K562 (cell line): Measurements from ENCODE around the gene MDM1. TPM values are rescaled to one million over a fixed set of nuclear protein-coding genes. Genes with fewer than 3 reads are reported as not detected.

Experiments
- ATAC-seq: fragments of 200-7000 bp; cut with Tn5 transposase; 3 replicates; pipeline ENCODE4 v1.9.1; 2020; ENCODE audit warnings: moderate library complexity
- BruUV-seq: library from RNA; stranded (reverse); fragments of 400-500 nt; replicated peaks from 2 replicates; lab custom pipeline; 2021; lab: Mats Ljungman, UMichigan
- CTCF ChIA-PET: fragments of 300-600 bp; formaldehyde crosslinking; extraction: SDS; loops from one replicate; lab custom pipeline; 2021; ENCODE audit warnings: low intra/inter-chr PET ratio; lab: Yijun Ruan, JAX
- POLR2A ChIA-PET: fragments of 300-600, 350-650 bp; sonication (Branson Sonifier 250); formaldehyde crosslinking; extraction: SDS; loops from one replicate; lab custom pipeline; 2021; ENCODE audit warnings: antibody characterized with exemption, inconsistent platforms; lab: Yijun Ruan, JAX
- DNase-seq, 4 experiments: peaks; one replicate each; pipeline versions ENCODE4 v3.0.0 to v3.0.0-alpha.2; 2011 to 2018; ENCODE audit warnings: low spot score in 3 of 4, mixed read lengths in 3 of 4; ENCODE audit errors: extremely low read depth in 1 of 4
- FAIRE-seq: peaks from 2 replicates; lab custom pipeline; 2011; peaks lifted over from hg19 to GRCh38; lab: Jason Lieb, UNC
- H2AFZ ChIP-seq: 2 replicates; pipeline ENCODE4 v1.6.0; 2011; ENCODE audit warnings: low read depth, low read length, control low read depth, inconsistent platforms
- H3K27ac ChIP-seq: fragments of 200-600 bp; 3 replicates; pipeline ENCODE4 v1.8.0; 2011; ENCODE audit warnings: low read depth, mild to moderate bottlenecking, control low read depth, inconsistent platforms, low read length, moderate library complexity, mixed read lengths; ENCODE audit errors: extremely low read depth
- H3K27me3 ChIP-seq, 2 experiments: fragments of 300-600 bp in 1 of 2; 2 replicates in 1 of 2; 3 replicates in 1 of 2; pipeline versions ENCODE4 v1.6.0 to v1.8.0; 2011; ENCODE audit warnings: inconsistent platforms in 2 of 2, low read length in 2 of 2, mild to moderate bottlenecking in 1 of 2, mixed read lengths in 1 of 2, moderate library complexity in 1 of 2; ENCODE audit not compliant: control insufficient read depth in 2 of 2, insufficient read depth in 2 of 2
- H3K36me3 ChIP-seq: fragments of 300-600 bp; 3 replicates; pipeline ENCODE4 v1.8.0; 2011; ENCODE audit warnings: mild to moderate bottlenecking, low read length, inconsistent platforms; ENCODE audit not compliant: control insufficient read depth, insufficient read depth
- H3K4me1 ChIP-seq, 2 experiments: fragments of 200-600 bp in 1 of 2; replicated peaks in 1 of 2; 2 replicates in 1 of 2; 3 replicates in 1 of 2; pipeline versions ENCODE4 v1.5.1 to v1.8.0; 2011; ENCODE audit warnings: inconsistent platforms in 2 of 2, low read length in 2 of 2, mild to moderate bottlenecking in 1 of 2, mixed read lengths in 1 of 2, moderate library complexity in 1 of 2; ENCODE audit not compliant: control insufficient read depth in 2 of 2, insufficient read depth in 2 of 2
- H3K4me2 ChIP-seq: 2 replicates; pipeline ENCODE4 v1.6.1; 2011; ENCODE audit warnings: low read length, control low read depth, inconsistent platforms, mixed read lengths; ENCODE audit not compliant: insufficient read depth
- H3K4me3 ChIP-seq: fragments of 200-600 bp; sonication (generic), shearing (Covaris generic); 2 replicates; pipeline ENCODE4 v1.5.1; 2016; ENCODE audit warnings: control low read depth, inconsistent platforms
- H3K79me2 ChIP-seq: fragments of 200-600 bp; 3 replicates; pipeline ENCODE4 v1.8.0; 2011; ENCODE audit warnings: low read length, inconsistent platforms; ENCODE audit not compliant: control insufficient read depth, insufficient read depth
- H3K9ac ChIP-seq, 2 experiments: 2 replicates each; pipeline versions ENCODE4 v1.6.0 to v1.6.1; 2011; ENCODE audit warnings: low read depth in 2 of 2, low read length in 2 of 2, control low read depth in 1 of 2, inconsistent platforms in 1 of 2, mild to moderate bottlenecking in 1 of 2, mixed read lengths in 1 of 2; ENCODE audit not compliant: insufficient read depth in 1 of 2
- H3K9me1 ChIP-seq: one replicate; pipeline ENCODE4 v1.6.0; 2011; ENCODE audit warnings: inconsistent platforms, mild to moderate bottlenecking, low read length, moderate library complexity; ENCODE audit not compliant: control insufficient read depth, insufficient read depth
- H3K9me3 ChIP-seq: replicated peaks from 2 replicates; pipeline ENCODE4 v1.5.1; 2011; ENCODE audit warnings: low read depth, low read length, inconsistent platforms; ENCODE audit not compliant: control insufficient read depth, insufficient read depth
- H4K20me1 ChIP-seq: replicated peaks from 2 replicates; pipeline ENCODE4 v1.6.1; 2011; ENCODE audit warnings: low read length, inconsistent platforms, mixed read lengths; ENCODE audit not compliant: control insufficient read depth, insufficient read depth
- ATF3 ChIP-seq, 2 experiments: fragments of 450-650 bp in 1 of 2; sonication (generic) in 1 of 2; formaldehyde crosslinking in 1 of 2; IDR thresholded peaks in 1 of 2; conservative IDR thresholded peaks in 1 of 2; 2 replicates each; pipeline versions ENCODE4 v1.6.1 to v1.8.1; 2016 to 2023; ENCODE audit warnings: mild to moderate bottlenecking in 2 of 2, moderate library complexity in 2 of 2, inconsistent platforms in 1 of 2, missing genetic modification reagents in 1 of 2
- ATF7 ChIP-seq: fragments of 450-650 bp; IDR thresholded peaks from 2 replicates; pipeline ENCODE4 v1.7.1; 2014; ENCODE audit warnings: mild to moderate bottlenecking, moderate library complexity
- CHAMP1 ChIP-seq: fragments of 450-650 bp; IDR thresholded peaks from 2 replicates; pipeline ENCODE4 v1.6.1; 2016; ENCODE audit warnings: mild to moderate bottlenecking
- TRIM28 ChIP-seq: fragments of 450-650 bp; IDR thresholded peaks from 2 replicates; pipeline ENCODE4 v1.6.1; 2017
- ZBTB17 ChIP-seq: fragments of 450-650 bp; formaldehyde crosslinking; IDR thresholded peaks from 2 replicates; pipeline ENCODE4 v1.4.0; 2020; ENCODE audit warnings: mild to moderate bottlenecking
- whole genome bisulfite sequencing: fragments of 100-300 bp; shearing (Covaris generic); methylation state at CpG from one replicate; pipeline ENCODE4 v1.1.6; 2016; ENCODE audit warnings: low coverage, mixed read lengths; ENCODE audit not compliant: insufficient coverage; ENCODE audit errors: missing lambda C conversion rate; 5-methylcytosine and 5-hydroxymethylcytosine counted together
- in situ Hi-C: fragments of 300-500 bp; cut with MboI; formaldehyde crosslinking; loops from 4 replicates; pipeline ENCODE4 v1.15.0; 2018; ENCODE audit warnings: inconsistent platforms, mixed read lengths
- intact Hi-C: fragments of 100-400 bp; cut with micrococcal nuclease; formaldehyde crosslinking; loops from 2 replicates; pipeline ENCODE4 v1.14.2; 2022
- polyA plus RNA-seq, 8 experiments: library from polyadenylated mRNA; depleted of rRNA in 4 of 8; stranded (reverse) in 5 of 8; unstranded in 3 of 8; fragments of >200 nt; fragmentation: Nextera tagmentation in 2 of 8; fragmentation: Illumina TruSeq in 1 of 8; extraction: Ambion mirVana in 2 of 8; extraction: Trizol in 1 of 8; gene quantifications; 2 replicates each; pipeline versions ENCODE4 v1.2.1 to v1.2.3, GENCODE V29; 2011 to 2014; ENCODE audit warnings: inconsistent platforms in 1 of 8, missing spikeins in 1 of 8
- total RNA-seq, 7 experiments: library from RNA; depleted of rRNA in 6 of 7; stranded (reverse); fragments of >200 nt in 6 of 7; fragmentation: Illumina TruSeq in 2 of 7; extraction: Trizol in 2 of 7; gene quantifications; 2 replicates each; pipeline versions ENCODE4 v1.2.1 to v1.2.3, GENCODE V29; 2011 to 2021; ENCODE audit warnings: low replicate concordance in 1 of 7

The MDM1 gene
- total and polyA plus RNA-seq, 9 of the 15 experiments (the other 6 are each of a cell fraction or from before 2014, with no cell fraction given): 7.5 to 16.8 (median 13.1) TPM

- Histone ChIP-seq H3K36me3 (no peaks in the 10 kb centered on the region), H3K9me1 (no peaks in the 10 kb centered on the region), H3K4me3 (no peak overlapping the region), H3K79me2 (no peaks in the 10 kb centered on the region), H3K27me3 (peaks cover 6 to 8% of the 10 kb centered on the region in 2 experiments; a peak in 4 of 5 replicates), H3K27ac (no peak overlapping the region), H3K9me3 (no peaks in the 10 kb centered on the region), H2AFZ (peak overlapping the region; percentile 11), H3K4me2 (no peak overlapping the region), H3K9ac (no peak overlapping the region), H3K4me1 (peaks cover 0 to 10% of the 10 kb centered on the region in 2 experiments; a peak in 2 of 5 replicates), H4K20me1 (no peaks in the 10 kb centered on the region; the same call in 1 of the 2 replicates)
- intact Hi-C loops (no loop called here), in situ Hi-C loops (no loop called here)
- CTCF ChIA-PET: no interaction called here
- no TSS peak for BruUV-seq
- TF ChIP-seq ZBTB17: no peak
- peak; percentile 31; the same call in 1 of the 2 replicates for TF ChIP-seq ATF7
- no peak for TF ChIP-seq TRIM28
- TF ChIP-seq CHAMP1: no peak
- TF ChIP-seq ATF3 (IDR thresholded peaks at IDR 0.05): peak; percentile 36; the same call in 1 of the 2 replicates
- no peak for TF ChIP-seq ATF3 (CRISPR knock-in tag; conservative IDR thresholded peaks at IDR 0.05)
- WGBS: 36% methylated on average over 3 of the region's 3 CpGs
- ATAC-seq: no peak
- no peak for FAIRE-seq
- no peak for DNase-seq
- POLR2A ChIA-PET: interaction anchor here (0.8 to 1.4 kb wide), 4 partner anchors 10 to 22 kb away, joined by 3 to 6 read pairs (median 6); no protein-coding TSS in a partner anchor
These were observed 3.3 kb upstream of the MDM1 start for GRCh38 chr12:68335462-68335861.
